A549 (cell line): ENCODE results near the gene RELN. TPM values are rescaled to one million over a fixed set of nuclear protein-coding genes. Genes with fewer than 3 reads are reported as not detected.

Experiments used
- ATAC-seq, 2 experiments: fragments of 200-7000 bp in 1 of 2; fragments of >200 bp in 1 of 2; cut with Nextera tagmentation in 1 of 2; cut with Tn5 transposase in 1 of 2; 3 replicates each; pipeline versions ENCODE4 v1.8.0 to v1.9.1; 2018 to 2020; ENCODE audit warnings: mild to moderate bottlenecking in 1 of 2, moderate library complexity in 1 of 2
- CTCF ChIA-PET: fragments of 300-600 bp; sonication (Branson Sonifier 250); formaldehyde crosslinking; extraction: SDS; loops from one replicate; lab custom pipeline; 2021; ENCODE audit warnings: antibody characterized with exemption, inconsistent platforms; lab: Yijun Ruan, JAX
- POLR2A ChIA-PET: fragments of 350-600 bp; formaldehyde crosslinking; extraction: SDS; loops from one replicate; lab custom pipeline; 2021; ENCODE audit warnings: antibody characterized with exemption, inconsistent platforms; lab: Yijun Ruan, JAX
- DNase-seq, 2 experiments: peaks; one replicate each; pipeline versions ENCODE4 v3.0.0 to v3.0.0-alpha.2; 2011 to 2016; ENCODE audit warnings: low read depth in 1 of 2, low spot score in 1 of 2
- FAIRE-seq: peaks from 2 replicates; lab custom pipeline; 2011; peaks lifted over from hg19 to GRCh38; lab: Jason Lieb, UNC
- H3K27ac ChIP-seq, 2 experiments: fragments of >200 bp; sonication (Bioruptor Twin); formaldehyde crosslinking; 3 replicates each; pipeline ENCODE4 v1.5.1; 2016 to 2017
- H3K4me1 ChIP-seq: fragments of >200 bp; sonication (Bioruptor Twin); formaldehyde crosslinking; 3 replicates; pipeline ENCODE4 v1.6.1; 2016
- H3K4me2 ChIP-seq: fragments of >200 bp; sonication (Bioruptor Twin); formaldehyde crosslinking; 3 replicates; pipeline ENCODE4 v1.6.1; 2016
- H3K4me3 ChIP-seq: fragments of >200 bp; sonication (Bioruptor Twin); formaldehyde crosslinking; 3 replicates; pipeline ENCODE4 v1.5.1; 2016
- H3K9me3 ChIP-seq: fragments of >200 bp; sonication (Bioruptor Twin); formaldehyde crosslinking; 3 replicates; pipeline ENCODE4 v1.6.1; 2016
- BHLHE40 ChIP-seq: IDR thresholded peaks from 2 replicates; pipeline ENCODE4 v1.6.1; 2012; ENCODE audit warnings: low read depth, low read length, inconsistent platforms
- CBX2 ChIP-seq: fragments of 200-600 bp; sonication (generic); IDR thresholded peaks from 2 replicates; pipeline ENCODE4 v1.6.1; 2016; ENCODE audit warnings: low read depth, mild to moderate bottlenecking, borderline replicate concordance
- CHD4 ChIP-seq: fragments of 200-600 bp; sonication (generic); IDR thresholded peaks from 2 replicates; pipeline ENCODE4 v1.6.1; 2016; ENCODE audit warnings: antibody characterized with exemption, mild to moderate bottlenecking, borderline replicate concordance
- EHMT2 ChIP-seq: fragments of 200-600 bp; sonication (generic); IDR thresholded peaks from 2 replicates; pipeline ENCODE4 v1.6.1; 2016; ENCODE audit warnings: antibody characterized with exemption, low read depth, mild to moderate bottlenecking, moderate library complexity
- EP300 ChIP-seq, 2 experiments: fragments of >200 bp; sonication (Bioruptor Twin); formaldehyde crosslinking; IDR thresholded peaks; 2 replicates in 1 of 2; 3 replicates in 1 of 2; pipeline ENCODE4 v1.6.1; 2016 to 2017
- FOSB ChIP-seq: fragments of 250-450 bp; sonication (Bioruptor Pico); IDR thresholded peaks from 2 replicates; pipeline ENCODE4 v1.5.0; 2020; ENCODE audit warnings: mild to moderate bottlenecking, moderate library complexity
- FOSL2 ChIP-seq, 2 experiments: fragments of 450-650 bp in 1 of 2; fragments of >200 bp in 1 of 2; sonication (Bioruptor Twin) in 1 of 2; formaldehyde crosslinking; IDR thresholded peaks; 2 replicates each; pipeline versions ENCODE4 v1.5.0 to v1.6.1; 2016 to 2020; ENCODE audit warnings: mild to moderate bottlenecking in 1 of 2, moderate library complexity in 1 of 2
- HDAC2 ChIP-seq: fragments of 200-600 bp; sonication (generic); IDR thresholded peaks from 2 replicates; pipeline ENCODE4 v1.6.1; 2016
- HOXA7 ChIP-seq: fragments of 250-450 bp; sonication (Bioruptor Pico); IDR thresholded peaks from 2 replicates; pipeline ENCODE4 v1.5.0; 2020; ENCODE audit warnings: mild to moderate bottlenecking, moderate library complexity
- JUN ChIP-seq, 2 experiments: fragments of >200 bp; sonication (Bioruptor Twin); formaldehyde crosslinking; IDR thresholded peaks; 2 replicates in 1 of 2; 3 replicates in 1 of 2; pipeline ENCODE4 v1.6.1; 2016 to 2017
- MAFK ChIP-seq: fragments of 450-650 bp; IDR thresholded peaks from 2 replicates; pipeline ENCODE4 v1.6.1; 2014; ENCODE audit not compliant: partially characterized antibody
- NFE2L2 ChIP-seq: fragments of 150-350 bp; conservative IDR thresholded peaks from 2 replicates; pipeline ENCODE4 v1.6.1; 2014; ENCODE audit warnings: low read length
- NPAS2 ChIP-seq: fragments of 250-450 bp; sonication (Bioruptor Pico); IDR thresholded peaks from 2 replicates; pipeline ENCODE4 v1.8.0; 2022; ENCODE audit warnings: mild to moderate bottlenecking, moderate library complexity, borderline replicate concordance
- POLR2A ChIP-seq: IDR thresholded peaks from 2 replicates; pipeline ENCODE4 v1.6.1; 2012; ENCODE audit warnings: mild to moderate bottlenecking, low read length
- ZSCAN20 ChIP-seq: fragments of 250-450 bp; sonication (Bioruptor Pico); IDR thresholded peaks from 2 replicates; pipeline ENCODE4 v1.8.0; 2022; ENCODE audit warnings: mild to moderate bottlenecking, moderate library complexity
- WGBS: methylation state at CpG from one replicate; pipeline ENCODE4 v1.1.6; 2017; ENCODE audit errors: missing lambda C conversion rate; 5-methylcytosine and 5-hydroxymethylcytosine counted together
- polyA plus RNA-seq, 4 experiments: library from polyadenylated mRNA; depleted of rRNA in 3 of 4; stranded (reverse); fragments of >200 nt; fragmentation: RNase III in 1 of 4; extraction: RNeasy Plus Mini Kit Qiagen cat#74134 plus additional on column Dnase treatment in 1 of 4; gene quantifications; 2 replicates in 3 of 4; 3 replicates in 1 of 4; pipeline ENCODE4 v1.2.3, GENCODE V29; 2011 to 2017
- TF ChIP-seq, protein P1 (sequence below): fragments of 150-350 bp; IDR thresholded peaks from 2 replicates; pipeline ENCODE4 v1.6.1; 2014; ENCODE audit warnings: low read depth, mild to moderate bottlenecking, low read length
- TF ChIP-seq, protein P2 (sequence below): IDR thresholded peaks from 2 replicates; pipeline ENCODE4 v1.6.1; 2012
- TF ChIP-seq, protein P3 (sequence below): fragments of >200 bp; sonication (Bioruptor Twin); formaldehyde crosslinking; IDR thresholded peaks from 3 replicates; pipeline ENCODE4 v1.6.1; 2016

Gene RELN
- polyA plus RNA-seq, 2 of the 4 experiments (the other 2 are of a cell fraction), result not detected

DNA sequence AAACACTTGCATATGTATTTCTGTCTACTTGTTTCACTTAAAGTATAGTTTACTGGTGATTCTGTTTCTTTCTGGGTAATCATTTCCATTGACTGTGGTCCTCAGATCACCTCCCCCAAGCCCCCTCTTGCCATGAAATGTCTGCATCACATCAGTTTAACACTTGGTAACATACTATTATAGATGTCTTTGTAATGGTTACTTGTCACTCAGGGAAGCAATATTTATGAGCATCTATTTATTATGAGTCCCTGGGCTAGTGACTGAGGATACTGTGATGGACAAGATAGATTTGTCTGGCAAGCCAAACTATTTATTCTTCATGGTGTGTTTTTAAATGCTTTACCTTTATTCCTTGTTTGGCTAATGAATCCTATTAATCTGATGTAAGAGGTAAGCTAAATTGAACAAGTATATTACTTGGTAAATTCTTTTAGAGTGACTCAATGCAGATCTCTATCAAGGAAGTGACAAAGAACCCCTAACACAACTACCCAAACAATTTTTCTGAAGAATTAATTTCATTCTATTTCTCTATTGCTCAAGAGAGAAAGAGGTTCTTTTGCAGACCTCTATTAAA lies 270.9 kb downstream of the RELN start:
- Histone ChIP-seq H3K4me1 (no peaks in the 10 kb centered on the region), H3K4me2 (no peak overlapping the region), H3K27ac (no peak overlapping the region), H3K9me3 (no peaks in the 10 kb centered on the region), H3K4me3 (no peak overlapping the region)
- CTCF ChIA-PET, result interaction anchor here (0.6 kb wide), 1 partner anchor 80 kb away, joined by 3 read pairs; no protein-coding TSS in a partner anchor
- ATAC-seq (no peak), FAIRE-seq (no peak), DNase-seq (no peak)
- TF ChIP-seq FOSL2 (IDR thresholded peaks at IDR 0.05) (no peak), FOSL2 (CRISPR knock-in tag; IDR thresholded peaks at IDR 0.05) (no peak)
- TF ChIP-seq, protein P1, sequence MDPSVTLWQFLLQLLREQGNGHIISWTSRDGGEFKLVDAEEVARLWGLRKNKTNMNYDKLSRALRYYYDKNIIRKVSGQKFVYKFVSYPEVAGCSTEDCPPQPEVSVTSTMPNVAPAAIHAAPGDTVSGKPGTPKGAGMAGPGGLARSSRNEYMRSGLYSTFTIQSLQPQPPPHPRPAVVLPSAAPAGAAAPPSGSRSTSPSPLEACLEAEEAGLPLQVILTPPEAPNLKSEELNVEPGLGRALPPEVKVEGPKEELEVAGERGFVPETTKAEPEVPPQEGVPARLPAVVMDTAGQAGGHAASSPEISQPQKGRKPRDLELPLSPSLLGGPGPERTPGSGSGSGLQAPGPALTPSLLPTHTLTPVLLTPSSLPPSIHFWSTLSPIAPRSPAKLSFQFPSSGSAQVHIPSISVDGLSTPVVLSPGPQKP, result no peak
- POLR2A ChIA-PET, result no interaction called here

- TF ChIP-seq, protein P2, sequence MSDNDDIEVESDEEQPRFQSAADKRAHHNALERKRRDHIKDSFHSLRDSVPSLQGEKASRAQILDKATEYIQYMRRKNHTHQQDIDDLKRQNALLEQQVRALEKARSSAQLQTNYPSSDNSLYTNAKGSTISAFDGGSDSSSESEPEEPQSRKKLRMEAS, result no peak
- TF ChIP-seq, protein P3, sequence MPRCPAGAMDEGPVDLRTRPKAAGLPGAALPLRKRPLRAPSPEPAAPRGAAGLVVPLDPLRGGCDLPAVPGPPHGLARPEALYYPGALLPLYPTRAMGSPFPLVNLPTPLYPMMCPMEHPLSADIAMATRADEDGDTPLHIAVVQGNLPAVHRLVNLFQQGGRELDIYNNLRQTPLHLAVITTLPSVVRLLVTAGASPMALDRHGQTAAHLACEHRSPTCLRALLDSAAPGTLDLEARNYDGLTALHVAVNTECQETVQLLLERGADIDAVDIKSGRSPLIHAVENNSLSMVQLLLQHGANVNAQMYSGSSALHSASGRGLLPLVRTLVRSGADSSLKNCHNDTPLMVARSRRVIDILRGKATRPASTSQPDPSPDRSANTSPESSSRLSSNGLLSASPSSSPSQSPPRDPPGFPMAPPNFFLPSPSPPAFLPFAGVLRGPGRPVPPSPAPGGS, result no peak
- no peak for TF ChIP-seq HDAC2
- no peak for TF ChIP-seq JUN (IDR thresholded peaks at IDR 0.05)
- TF ChIP-seq NFE2L2, result no peak
- TF ChIP-seq MAFK, result no peak
- TF ChIP-seq FOSB (CRISPR knock-in tag), result no peak
- TF ChIP-seq HOXA7 (CRISPR knock-in tag), result no peak
- TF ChIP-seq EP300 (IDR thresholded peaks at IDR 0.05), result no peak
- TF ChIP-seq EHMT2, result no peak
- TF ChIP-seq NPAS2 (CRISPR knock-in tag), result no peak
- TF ChIP-seq CHD4, result no peak
- ChIA-PET POLR2A (no interaction called here), CTCF (no interaction called here)
- Histone ChIP-seq H3K27ac (no peak overlapping the region), H3K4me2 (no peak overlapping the region), H3K4me1 (no peaks in the 10 kb centered on the region), H3K9me3 (no peaks in the 10 kb centered on the region), H3K4me3 (no peak overlapping the region)
- FAIRE-seq (no peak), ATAC-seq (no peak), DNase-seq (no peak)
- 3% methylated on average over 3 of the region's 3 CpGs for WGBS
Observed at GRCh38 chr7:103717574-103717973, 271.9 kb downstream of the RELN start.

DNA sequence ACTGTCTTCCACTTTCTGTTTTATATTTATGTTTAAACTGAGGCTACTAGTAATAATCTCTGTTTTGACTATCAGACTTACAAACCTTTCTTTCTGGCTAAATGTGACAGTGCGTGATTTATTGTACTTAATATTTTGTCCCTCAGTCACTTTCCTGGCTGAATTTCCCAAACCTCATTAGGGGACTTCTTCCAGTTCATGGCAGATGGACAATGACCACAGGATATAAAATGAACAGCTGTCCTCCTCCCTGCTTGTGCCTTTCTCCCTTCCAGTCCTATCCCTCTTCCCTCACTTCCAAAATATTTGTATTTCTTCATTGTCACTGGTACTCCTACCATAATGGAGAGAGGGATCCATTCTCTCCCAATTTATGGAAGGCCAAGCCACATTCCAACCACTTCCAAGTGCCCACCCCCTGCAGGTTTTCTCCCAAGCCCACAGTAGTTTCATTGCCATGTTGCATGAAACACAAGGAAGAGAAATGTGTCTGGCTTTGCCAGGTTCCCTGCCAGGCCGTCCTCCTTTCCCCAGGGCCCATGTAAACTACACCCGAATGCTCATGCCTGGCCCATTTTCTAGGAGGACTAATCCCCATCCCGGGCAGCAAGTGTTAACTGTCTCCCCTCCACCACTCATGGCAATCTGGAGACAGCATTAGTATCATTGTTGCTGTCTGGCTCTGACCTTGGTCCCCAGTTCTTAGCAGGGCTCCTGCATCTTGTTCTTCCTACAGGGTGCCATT lies 273.9 kb downstream of the RELN start:
- FAIRE-seq (no peak), DNase-seq (no peak), ATAC-seq (no peak)
- no peaks in the 10 kb centered on the region for H3K4me1 ChIP-seq
- no peaks in the 10 kb centered on the region for H3K9me3 ChIP-seq
- ChIA-PET POLR2A (no interaction called here), CTCF (no interaction called here)
- H3K27ac ChIP-seq, result no peak overlapping the region
- H3K4me2 ChIP-seq, result no peak overlapping the region
- 35% methylated on average over 4 of the region's 4 CpGs for WGBS
- no peak overlapping the region for H3K4me3 ChIP-seq
- TF ChIP-seq, protein P1, result no peak
- TF ChIP-seq CBX2, result no peak
- TF ChIP-seq BHLHE40, result no peak
- no peak for TF ChIP-seq POLR2A
- no peak for TF ChIP-seq ZSCAN20 (CRISPR knock-in tag)
